KG1 (cell line): ENCODE measurements around the gene FAM168A.
"Not testable (repeated sequence)": the region's sequence is repeated elsewhere in the genome, so short reads cannot be mapped to it uniquely, and the experiment has no call there.

Experiments used
- DNase-seq: peaks from one replicate; lab custom pipeline; 2025; lab: John Stamatoyannopoulos, UW

The FAM168A gene

GRCh38 chr11:73592640-73593039 is 5.3 kb downstream of the FAM168A start:
- DNase-seq = no peak

- no peak for DNase-seq
Measured at GRCh38 chr11:73591743-73592142, 6.2 kb downstream of the FAM168A start.

- DNase-seq = no peak
Measured at GRCh38 chr11:73590991-73591390, 6.9 kb downstream of the FAM168A start.

GRCh38 chr11:73586791-73587190 is 11.1 kb downstream of the FAM168A start:
- no peak for DNase-seq

- DNase-seq = no peak
Measured at GRCh38 chr11:73585834-73586575, 11.9 kb downstream of the FAM168A start.

DNA sequence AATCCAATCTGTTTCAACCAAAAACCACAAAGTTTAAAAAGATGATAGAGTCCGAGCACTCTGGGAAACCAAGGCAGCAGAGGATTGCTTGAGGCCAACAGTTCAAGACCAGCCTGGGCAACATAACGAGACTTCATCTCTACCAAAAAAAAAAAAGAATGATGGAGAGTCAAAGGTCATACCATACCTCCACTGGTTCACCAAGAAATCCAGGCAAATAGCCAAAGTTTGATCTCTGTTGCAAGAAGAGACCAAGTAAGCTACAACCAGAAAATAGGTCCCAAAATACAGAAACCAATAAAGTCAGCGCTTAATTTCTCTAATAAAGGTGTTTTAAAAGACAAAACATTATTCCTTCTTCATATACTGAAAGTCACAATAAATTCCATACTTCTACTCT is 13.1 kb downstream of the FAM168A start:
- no peak for DNase-seq

DNA sequence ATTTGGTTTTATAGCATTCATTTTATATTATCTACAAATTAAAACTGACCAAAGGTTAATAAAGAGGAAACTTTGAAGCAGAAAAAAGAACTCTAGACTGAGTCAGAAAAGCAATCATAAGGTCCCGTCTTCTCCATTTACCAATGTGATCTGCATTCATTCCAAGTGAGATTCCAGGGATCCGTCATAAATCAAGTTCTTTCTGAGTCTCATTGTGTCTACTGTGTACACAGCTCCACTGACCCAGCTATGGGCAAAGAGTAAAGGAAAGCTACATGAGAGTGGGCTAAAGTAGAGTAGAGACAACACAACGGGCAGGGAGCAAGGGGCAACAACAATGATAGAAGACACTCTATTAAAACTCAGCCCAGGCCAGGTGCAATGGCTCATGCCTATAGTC is 15.3 kb downstream of the FAM168A start:
- no peak for DNase-seq

GRCh38 chr11:73580749-73581148 is 17.2 kb downstream of the FAM168A start:
- DNase-seq = not testable (repeated sequence)

GRCh38 chr11:73579641-73580434 is 18.1 kb downstream of the FAM168A start:
- DNase-seq = no peak

- DNase-seq = no peak
Measured at GRCh38 chr11:73578592-73579185, 19.2 kb downstream of the FAM168A start.

- DNase-seq = no peak
Measured at GRCh38 chr11:73577496-73577917, 20.4 kb downstream of the FAM168A start.

DNA sequence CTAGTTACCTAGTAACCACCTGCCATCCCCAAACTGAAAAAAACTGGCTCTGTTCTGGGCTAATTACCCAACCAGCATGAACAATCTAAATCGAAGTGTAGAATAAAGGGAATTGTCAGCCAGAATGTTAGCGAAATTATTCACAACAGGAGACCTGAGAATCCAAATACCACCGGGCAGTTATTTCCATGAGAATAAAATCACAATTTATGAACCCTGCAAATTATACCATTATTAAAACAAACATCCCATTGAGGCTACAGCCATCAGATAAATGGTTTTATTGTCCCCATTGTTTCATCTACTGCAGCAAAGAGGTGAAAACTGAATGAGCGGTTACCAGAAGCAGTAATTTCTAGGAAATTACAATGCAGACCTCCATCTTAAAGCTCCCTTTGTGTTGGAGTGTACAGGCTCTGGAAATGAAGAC is 21.7 kb downstream of the FAM168A start:
- no peak for DNase-seq

GRCh38 chr11:73571982-73572381 is 25.9 kb downstream of the FAM168A start:
- DNase-seq = not testable (repeated sequence)

GRCh38 chr11:73570415-73571114 is 27.3 kb downstream of the FAM168A start:
- no peak for DNase-seq

GRCh38 chr11:73566977-73567755 is 30.7 kb downstream of the FAM168A start:
- no peak for DNase-seq

DNA sequence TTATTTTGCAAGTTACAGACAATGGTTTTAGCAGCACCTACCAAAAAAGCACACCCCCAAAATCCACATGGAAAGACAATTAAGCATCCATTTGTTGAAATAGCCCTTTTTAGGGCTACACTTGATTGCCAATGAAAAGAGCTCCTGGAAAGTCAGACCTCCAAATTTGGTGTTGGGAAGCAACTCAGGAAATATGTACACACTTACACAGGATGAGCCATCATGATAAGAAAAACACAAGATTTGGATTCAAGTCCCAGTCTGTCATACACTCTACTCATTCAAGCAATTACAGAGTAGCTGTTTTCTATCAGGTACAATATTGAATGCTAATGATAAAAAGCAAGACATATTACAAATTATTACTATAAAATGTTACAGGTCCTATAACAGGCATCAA is 31.5 kb downstream of the FAM168A start:
- no peak for DNase-seq

DNA sequence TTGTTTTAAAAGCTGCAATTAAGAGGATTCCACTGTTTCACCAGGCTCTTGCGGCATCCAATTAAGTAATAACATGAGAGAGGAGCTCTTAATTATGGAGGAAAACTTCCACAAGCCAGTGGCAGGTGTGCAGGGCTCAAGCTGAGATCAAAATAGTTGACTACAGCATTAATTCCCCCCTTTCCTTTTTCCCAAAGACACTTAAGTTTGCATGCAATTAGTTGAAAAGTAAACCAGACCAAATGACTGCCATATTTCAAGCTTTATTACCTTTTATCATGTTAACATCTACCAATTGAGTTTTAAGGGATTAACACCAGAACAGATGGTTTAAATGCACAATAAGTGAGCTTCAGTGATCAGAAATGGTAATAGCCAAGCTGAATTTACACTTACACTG is 32.1 kb downstream of the FAM168A start:
- no peak for DNase-seq

DNA sequence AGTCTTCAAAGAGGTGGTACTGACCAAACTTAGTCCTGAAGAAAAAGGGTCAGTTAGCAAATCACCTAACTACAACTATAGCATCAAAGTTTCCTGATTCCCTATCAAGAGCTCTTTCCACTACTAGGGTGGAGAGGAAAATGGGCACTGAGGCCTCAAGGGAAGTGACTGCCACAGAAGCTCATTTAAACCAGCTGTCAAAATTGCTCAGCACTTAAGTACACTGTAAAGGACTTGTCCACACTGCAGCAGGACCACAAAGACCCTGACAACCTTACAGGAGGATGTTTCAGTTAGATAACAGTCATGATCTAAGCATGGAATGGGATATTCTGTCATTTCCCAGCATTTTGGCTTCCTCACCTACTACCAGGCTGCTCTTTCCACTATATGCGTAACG is 33.0 kb downstream of the FAM168A start:
- no peak for DNase-seq

GRCh38 chr11:73563539-73564200 is 34.2 kb downstream of the FAM168A start:
- DNase-seq = no peak

- no peak for DNase-seq
Measured at GRCh38 chr11:73559743-73560142, 38.2 kb downstream of the FAM168A start.

- no peak for DNase-seq
Measured at GRCh38 chr11:73556966-73557365, 40.9 kb downstream of the FAM168A start.
